Mononuclear cell (primary cell): ENCODE data around the gene OR52E4. TPM values are rescaled to one million over a fixed set of nuclear protein-coding genes. Genes with fewer than 3 reads are reported as not detected.

Experiments used
- H3K27me3 ChIP-seq: 2 replicates; pipeline ENCODE4 v1.6.0; 2011; ENCODE audit warnings: low read length, control low read depth; ENCODE audit not compliant: insufficient read depth
- H3K4me1 ChIP-seq: 2 replicates; pipeline ENCODE4 v1.5.1; 2011; ENCODE audit warnings: mild to moderate bottlenecking, low read length, control low read depth; ENCODE audit not compliant: insufficient read depth
- H3K4me3 ChIP-seq: 2 replicates; pipeline ENCODE4 v1.5.1; 2011; ENCODE audit warnings: mild to moderate bottlenecking, low read length, moderate library complexity
- H3K9me3 ChIP-seq: 2 replicates; pipeline ENCODE4 v1.5.1; 2011; ENCODE audit warnings: low read depth, mild to moderate bottlenecking, control low read depth, low read length
- total RNA-seq: library from RNA; depleted of rRNA; stranded (reverse); fragments of >200 nt; gene quantifications from one replicate; pipeline ENCODE4 v1.2.3, GENCODE V29; 2012

OR52E4 gene
- total RNA-seq, 1 donor: not detected

DNA sequence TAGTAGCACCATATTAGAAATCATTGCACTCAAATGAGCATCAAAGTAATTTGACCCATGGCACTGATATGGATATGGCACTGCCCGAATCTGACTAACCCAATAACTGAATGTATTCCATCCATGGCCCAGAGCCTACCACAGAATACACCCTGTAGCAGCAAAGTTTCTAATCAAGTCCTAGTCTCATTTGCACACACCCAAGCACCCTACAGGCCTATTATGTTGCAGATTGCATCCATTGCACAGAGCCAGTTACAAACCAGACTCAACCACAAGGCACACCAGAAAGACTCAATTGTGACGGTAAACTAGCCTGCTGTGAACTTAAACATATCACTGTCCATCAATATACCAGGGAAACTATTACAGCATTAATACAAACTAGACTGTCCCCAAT is 19.1 kb downstream of the OR52E4 start:
- H3K9me3 ChIP-seq: no peaks in the 10 kb centered on the region
- H3K4me3 ChIP-seq: no peak overlapping the region
- no peaks in the 10 kb centered on the region for H3K27me3 ChIP-seq
- H3K4me1 ChIP-seq: no peaks in the 10 kb centered on the region

GRCh38 chr11:5910540-5910939 is 30.1 kb downstream of the OR52E4 start:
- H3K27me3 ChIP-seq: peaks cover 4% of the 10 kb centered on the region
- H3K4me3 ChIP-seq: no peak overlapping the region
- no peaks in the 10 kb centered on the region for H3K9me3 ChIP-seq
- no peaks in the 10 kb centered on the region for H3K4me1 ChIP-seq

DNA sequence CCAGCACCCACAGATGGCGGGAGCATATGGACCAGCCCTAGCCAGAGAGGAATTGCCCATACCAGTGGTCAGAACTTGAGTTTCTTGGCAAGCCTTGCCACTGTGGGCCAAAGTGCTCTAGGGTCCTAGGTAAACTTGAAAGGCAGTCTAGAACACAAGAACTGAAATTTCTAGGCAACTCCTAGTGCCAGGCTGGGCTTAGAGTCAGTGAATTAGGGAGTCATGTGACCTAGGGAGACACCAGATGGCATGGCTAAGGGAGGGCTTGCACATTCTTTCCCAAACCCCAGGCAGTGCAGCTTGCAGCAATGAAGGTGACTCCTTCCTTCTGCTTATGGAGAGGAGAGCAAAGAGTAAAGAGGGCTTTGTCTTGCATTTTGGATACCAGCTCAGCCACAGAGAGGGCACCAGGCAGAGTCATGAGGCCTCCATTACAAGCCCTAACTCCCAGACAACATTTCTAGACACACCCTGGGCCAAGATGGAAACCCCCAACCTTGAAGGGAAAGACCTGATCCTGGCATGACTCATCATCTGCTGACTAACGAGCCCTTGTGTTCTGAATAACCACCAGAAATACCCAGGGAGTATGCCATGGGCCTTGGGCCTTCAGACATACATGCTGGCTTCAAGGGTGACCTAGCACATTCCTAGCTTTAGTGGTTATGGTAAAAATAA is 42.5 kb downstream of the OR52E4 start:
- Histone ChIP-seq H3K4me1 (no peaks in the 10 kb centered on the region), H3K9me3 (no peaks in the 10 kb centered on the region), H3K27me3 (no peaks in the 10 kb centered on the region), H3K4me3 (no peak overlapping the region)

GRCh38 chr11:5923427-5923776 is 43.0 kb downstream of the OR52E4 start:
- no peak overlapping the region for H3K4me3 ChIP-seq
- H3K9me3 ChIP-seq: no peaks in the 10 kb centered on the region
- H3K4me1 ChIP-seq: no peaks in the 10 kb centered on the region
- H3K27me3 ChIP-seq: no peaks in the 10 kb centered on the region

GRCh38 chr11:5923794-5924193 is 43.4 kb downstream of the OR52E4 start:
- Histone ChIP-seq H3K4me1 (no peaks in the 10 kb centered on the region), H3K9me3 (no peaks in the 10 kb centered on the region), H3K27me3 (no peaks in the 10 kb centered on the region), H3K4me3 (no peak overlapping the region)

DNA sequence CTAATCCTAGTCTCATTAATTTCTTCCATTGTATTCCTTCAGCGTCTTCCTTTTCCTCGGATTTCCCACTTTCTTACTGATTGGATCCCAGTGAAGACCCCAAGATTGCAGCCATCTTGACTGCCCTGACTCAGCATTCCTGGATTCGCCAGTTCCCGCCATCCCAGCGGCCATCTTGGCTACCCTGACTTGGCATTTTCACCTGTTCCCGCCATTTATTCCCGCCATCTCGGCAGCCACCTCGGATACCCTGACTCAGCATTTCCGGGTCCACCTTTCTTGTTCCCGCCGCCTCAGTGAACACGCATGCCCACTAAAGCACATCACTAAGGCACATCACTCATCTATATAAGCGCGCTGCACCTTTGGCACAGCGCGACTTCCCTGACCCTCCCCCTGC is 47.8 kb downstream of the OR52E4 start:
- Histone ChIP-seq H3K4me3 (no peak overlapping the region), H3K9me3 (no peaks in the 10 kb centered on the region), H3K4me1 (no peaks in the 10 kb centered on the region), H3K27me3 (no peaks in the 10 kb centered on the region)

DNA sequence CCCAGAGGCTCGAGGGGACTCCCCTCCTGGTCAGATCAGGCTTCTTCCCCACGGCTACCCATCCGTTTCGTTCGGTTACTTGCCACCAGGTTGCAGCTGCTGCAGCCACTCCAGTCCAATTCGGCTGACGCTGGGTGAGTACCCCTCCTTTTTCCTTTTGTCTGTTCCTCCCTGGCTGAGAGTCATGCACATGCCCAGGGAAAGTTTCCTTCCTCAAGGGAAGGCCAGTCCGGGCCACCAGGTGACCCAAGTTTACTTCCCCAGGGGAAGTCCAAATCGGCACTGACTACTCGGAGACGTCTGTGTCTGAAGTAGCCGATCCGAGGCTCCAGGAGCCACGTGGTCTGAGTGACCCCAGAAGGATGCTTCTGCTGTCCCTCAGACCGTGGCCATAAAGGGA is 48.4 kb downstream of the OR52E4 start:
- Histone ChIP-seq H3K9me3 (no peaks in the 10 kb centered on the region), H3K27me3 (no peaks in the 10 kb centered on the region), H3K4me1 (no peaks in the 10 kb centered on the region), H3K4me3 (no peak overlapping the region)

- no peaks in the 10 kb centered on the region for H3K4me1 ChIP-seq
- H3K9me3 ChIP-seq: no peaks in the 10 kb centered on the region
- no peak overlapping the region for H3K4me3 ChIP-seq
- no peaks in the 10 kb centered on the region for H3K27me3 ChIP-seq
Measured at GRCh38 chr11:5929571-5930368, 49.3 kb downstream of the OR52E4 start.

- no peaks in the 10 kb centered on the region for H3K9me3 ChIP-seq
- no peak overlapping the region for H3K4me3 ChIP-seq
- H3K27me3 ChIP-seq: no peaks in the 10 kb centered on the region
- no peaks in the 10 kb centered on the region for H3K4me1 ChIP-seq
Measured at GRCh38 chr11:5930614-5931013, 50.2 kb downstream of the OR52E4 start.

GRCh38 chr11:5931061-5931460 is 50.6 kb downstream of the OR52E4 start:
- Histone ChIP-seq H3K4me1 (no peaks in the 10 kb centered on the region), H3K4me3 (no peak overlapping the region), H3K27me3 (no peaks in the 10 kb centered on the region), H3K9me3 (no peaks in the 10 kb centered on the region)

DNA sequence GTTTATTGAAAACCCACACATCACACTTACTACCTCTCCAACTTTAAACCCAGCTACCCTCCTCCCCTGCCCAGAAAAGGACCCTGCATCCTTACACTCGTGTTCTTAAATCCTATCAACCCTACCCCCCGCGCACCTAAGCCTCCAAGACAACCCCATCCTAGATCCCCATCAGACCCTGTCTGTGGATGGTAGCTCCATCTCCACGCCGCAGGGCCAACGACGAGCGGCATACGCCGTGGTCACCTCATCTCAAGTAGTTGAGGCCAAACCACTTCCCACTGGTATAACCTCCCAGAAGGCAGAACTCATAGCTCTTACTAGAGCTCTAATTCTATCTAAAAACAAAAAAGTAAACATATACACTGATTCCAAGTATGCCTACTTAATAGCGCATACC is 52.2 kb downstream of the OR52E4 start:
- Histone ChIP-seq H3K27me3 (no peaks in the 10 kb centered on the region), H3K4me3 (no peak overlapping the region), H3K4me1 (no peaks in the 10 kb centered on the region), H3K9me3 (no peaks in the 10 kb centered on the region)

DNA sequence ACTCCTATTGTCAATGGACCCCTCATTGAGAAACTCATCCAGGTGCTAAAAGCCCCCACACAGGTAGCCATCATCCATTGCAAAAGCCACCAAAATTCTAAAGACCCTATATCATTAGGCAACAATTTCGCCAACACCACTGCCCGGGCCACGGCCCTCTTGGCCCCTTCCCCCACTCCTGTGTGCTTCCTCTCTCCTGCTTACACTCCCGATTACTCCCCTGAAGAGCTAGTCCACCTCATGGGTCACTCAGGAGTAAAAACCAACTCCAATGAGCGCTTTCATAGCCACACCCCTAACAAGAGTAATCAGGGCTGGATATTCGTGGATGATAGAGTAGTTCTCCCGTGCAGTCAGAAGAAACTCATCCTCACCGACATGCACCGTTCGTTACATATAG is 52.7 kb downstream of the OR52E4 start:
- no peaks in the 10 kb centered on the region for H3K9me3 ChIP-seq
- no peaks in the 10 kb centered on the region for H3K27me3 ChIP-seq
- no peaks in the 10 kb centered on the region for H3K4me1 ChIP-seq

More for the DNA sequence above, 52.7 kb downstream of the OR52E4 start:
- no peak overlapping the region for H3K4me3 ChIP-seq

Other genes with a start within 250 kb of the OR52E4 start
- gene TRIM5, start 195.6 kb upstream of the OR52E4 start, total RNA-seq: 6.5 TPM
- 252 TPM for gene TRIM22, start 190.8 kb upstream of the OR52E4 start, total RNA-seq
- 0.42 TPM for gene OR56B1, start 144.2 kb upstream of the OR52E4 start, total RNA-seq
- 1.0 TPM for gene OR52N4, start 126.4 kb upstream of the OR52E4 start, total RNA-seq
- not detected for gene OR52N5, start 97.3 kb upstream of the OR52E4 start, total RNA-seq
- gene OR52N1, start 89.4 kb upstream of the OR52E4 start, total RNA-seq: not detected
- gene OR52N2, start 71.7 kb upstream of the OR52E4 start, total RNA-seq: not detected
- not detected for gene OR52E6, start 38.7 kb upstream of the OR52E4 start, total RNA-seq
- not detected for gene OR52E8, start 22.9 kb upstream of the OR52E4 start, total RNA-seq
- not detected for gene OR52E5, start 12.6 kb downstream of the OR52E4 start, total RNA-seq
- gene OR56A3, start 61.6 kb downstream of the OR52E4 start, total RNA-seq: under 0.01 TPM
- not detected for gene OR56A5, start 87.9 kb downstream of the OR52E4 start, total RNA-seq
- not detected for gene OR52L1, start 106.4 kb downstream of the OR52E4 start, total RNA-seq
- gene OR56A4, start 126.3 kb downstream of the OR52E4 start, total RNA-seq: not detected
- under 0.01 TPM for gene OR56A1, start 150.1 kb downstream of the OR52E4 start, total RNA-seq
- gene OR56B4, start 227.1 kb downstream of the OR52E4 start, total RNA-seq: not detected